Left ventricle myocardium superior (tissue), 1 donor: ENCODE data around the gene PDE11A. TPM values are rescaled to one million over a fixed set of nuclear protein-coding genes. Genes with fewer than 3 reads are reported as not detected.

Experiments used
- ATAC-seq: fragments of 200-7000 bp; cut with Tn5 transposase; one replicate; pipeline ENCODE4 v1.9.1; 2020; ENCODE audit warnings: mild to moderate bottlenecking, moderate library complexity
- DNase-seq: peaks from one replicate; pipeline ENCODE4 v3.0.0-alpha.2; 2020
- intact Hi-C: fragments of 100-400 bp; cut with micrococcal nuclease; formaldehyde crosslinking; loops from one replicate; pipeline ENCODE4 v1.11.0; 2022
- total RNA-seq: library from RNA; stranded (reverse); fragmentation: NEBNext Ultra II Directional; extraction: Animal tissue kit (Norgen Biotek cat#: 25700); gene quantifications from one replicate; pipeline ENCODE4 v1.2.1, GENCODE V29; 2021
- donor health status: DM: no; HTN: yes; CAD: no; lungs with severe emphysema.

PDE11A gene
- total RNA-seq, 1 donor from 2014 or later, result 4.4 TPM

- DNase-seq (no peak), ATAC-seq (no peak)
- intact Hi-C loops, result no loop called here
Measured at GRCh38 chr2:177669625-177670330, 402.8 kb downstream of the PDE11A start.

GRCh38 chr2:177669201-177669600 is 403.4 kb downstream of the PDE11A start:
- DNase-seq (no peak), ATAC-seq (no peak)
- intact Hi-C loops, result no loop called here

- DNase-seq (no peak), ATAC-seq (no peak)
- intact Hi-C loops, result no loop called here
Measured at GRCh38 chr2:177668617-177669016, 404.0 kb downstream of the PDE11A start.

- intact Hi-C loops, result no loop called here
- no peak for DNase-seq
- no peak for ATAC-seq
Measured at GRCh38 chr2:177667626-177668025, 405.0 kb downstream of the PDE11A start.

GRCh38 chr2:177666408-177666807 is 406.2 kb downstream of the PDE11A start:
- no peak for DNase-seq
- ATAC-seq, result no peak
- intact Hi-C loops, result no loop called here

GRCh38 chr2:177665948-177666347 is 406.6 kb downstream of the PDE11A start:
- DNase-seq (no peak), ATAC-seq (no peak)

GRCh38 chr2:177665328-177665727 is 407.2 kb downstream of the PDE11A start:
- intact Hi-C loops, result no loop called here
- ATAC-seq (no peak), DNase-seq (no peak)

More at GRCh38 chr2:177665948-177666347, 406.6 kb downstream of the PDE11A start:
- intact Hi-C loops, result no loop called here

- ATAC-seq, result no peak
- intact Hi-C loops, result no loop called here
- DNase-seq, result no peak
Measured at GRCh38 chr2:177662895-177663294, 409.7 kb downstream of the PDE11A start.

- ATAC-seq (no peak), DNase-seq (no peak)
- intact Hi-C loops, result no loop called here
Measured at GRCh38 chr2:177660742-177661141, 411.8 kb downstream of the PDE11A start.

GRCh38 chr2:177658309-177658708 is 414.3 kb downstream of the PDE11A start:
- ATAC-seq (no peak), DNase-seq (no peak)
- intact Hi-C loops, result no loop called here

- DNase-seq, result no peak
- ATAC-seq, result no peak
- intact Hi-C loops, result no loop called here
Measured at GRCh38 chr2:177651833-177652232, 420.7 kb downstream of the PDE11A start.

- no peak for ATAC-seq
- no peak for DNase-seq
- intact Hi-C loops, result no loop called here
Measured at GRCh38 chr2:177649568-177650518, 422.7 kb downstream of the PDE11A start.

- DNase-seq, result no peak
- intact Hi-C loops, result no loop called here
- no peak for ATAC-seq
Measured at GRCh38 chr2:177646791-177647190, 425.8 kb downstream of the PDE11A start.

GRCh38 chr2:177646241-177646640 is 426.3 kb downstream of the PDE11A start:
- DNase-seq, result no peak
- ATAC-seq, result no peak

GRCh38 chr2:177641331-177641730 is 431.2 kb downstream of the PDE11A start:
- no peak for ATAC-seq
- no peak for DNase-seq
- intact Hi-C loops, result no loop called here

More at GRCh38 chr2:177646241-177646640, 426.3 kb downstream of the PDE11A start:
- intact Hi-C loops, result no loop called here

- no peak for ATAC-seq
- intact Hi-C loops, result no loop called here
- DNase-seq, result no peak
Measured at GRCh38 chr2:177640423-177640822, 432.2 kb downstream of the PDE11A start.

GRCh38 chr2:177639262-177639914 is 433.2 kb downstream of the PDE11A start:
- DNase-seq (no peak), ATAC-seq (no peak)
- intact Hi-C loops, result no loop called here

- no peak for DNase-seq
- intact Hi-C loops, result no loop called here
Measured at GRCh38 chr2:177638507-177638906, 434.1 kb downstream of the PDE11A start.

GRCh38 chr2:177636672-177637071 is 435.9 kb downstream of the PDE11A start:
- no peak for ATAC-seq
- intact Hi-C loops, result no loop called here
- DNase-seq, result no peak

More at GRCh38 chr2:177638507-177638906, 434.1 kb downstream of the PDE11A start:
- ATAC-seq, result no peak

- DNase-seq, result no peak
- ATAC-seq, result no peak
- intact Hi-C loops, result no loop called here
Measured at GRCh38 chr2:177635696-177636095, 436.9 kb downstream of the PDE11A start.
